GM18519 (cell line): ENCODE data around the gene XXYLT1.
A peak's percentile ranks its signal among the peaks of the same experiment; 100 is the strongest.
"Not testable (repeated sequence)": the region's sequence is repeated elsewhere in the genome, so short reads cannot be mapped to it uniquely, and the experiment has no call there.

Source experiments
- ATAC-seq: cut with Tn5 transposase; IDR thresholded peaks from one replicate; pipeline ENCODE4 v1.9.1; 2021; ENCODE audit warnings: mild to moderate bottlenecking, moderate library complexity; ENCODE audit not compliant: unreplicated experiment, low FRiP score

Gene XXYLT1, protein sequence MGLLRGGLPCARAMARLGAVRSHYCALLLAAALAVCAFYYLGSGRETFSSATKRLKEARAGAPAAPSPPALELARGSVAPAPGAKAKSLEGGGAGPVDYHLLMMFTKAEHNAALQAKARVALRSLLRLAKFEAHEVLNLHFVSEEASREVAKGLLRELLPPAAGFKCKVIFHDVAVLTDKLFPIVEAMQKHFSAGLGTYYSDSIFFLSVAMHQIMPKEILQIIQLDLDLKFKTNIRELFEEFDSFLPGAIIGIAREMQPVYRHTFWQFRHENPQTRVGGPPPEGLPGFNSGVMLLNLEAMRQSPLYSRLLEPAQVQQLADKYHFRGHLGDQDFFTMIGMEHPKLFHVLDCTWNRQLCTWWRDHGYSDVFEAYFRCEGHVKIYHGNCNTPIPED

DNA sequence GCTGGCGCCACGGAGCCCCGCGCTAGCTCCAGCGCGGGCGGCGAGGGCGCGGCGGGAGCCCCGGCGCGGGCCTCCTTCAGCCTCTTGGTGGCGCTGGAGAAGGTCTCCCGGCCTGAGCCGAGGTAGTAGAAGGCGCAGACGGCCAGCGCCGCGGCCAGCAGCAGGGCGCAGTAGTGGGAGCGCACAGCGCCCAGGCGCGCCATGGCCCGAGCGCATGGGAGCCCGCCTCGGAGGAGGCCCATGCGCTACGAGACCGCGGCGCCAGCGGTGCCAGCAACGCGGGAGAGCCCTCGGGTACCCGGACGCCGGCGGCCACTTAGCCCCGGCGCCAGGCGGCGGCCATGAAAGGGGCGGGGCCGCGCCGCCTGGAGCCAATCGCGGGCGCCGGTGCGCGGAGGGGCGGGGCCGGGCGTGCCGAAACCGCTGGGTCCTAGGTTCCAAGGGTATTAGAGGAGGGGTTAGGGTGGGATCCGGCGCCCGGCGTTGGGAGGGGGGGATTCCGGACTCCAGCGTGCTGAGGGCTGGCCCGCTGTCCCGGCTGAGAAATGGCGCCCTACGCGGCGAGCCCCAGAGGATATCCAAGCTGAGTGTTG is at the start of gene XXYLT1:
Gene XXYLT1 (minus strand): TSS at position 343 of the 593 bp plus-strand sequence. CDS start 101 bp downstream, at position 242.
- peak; percentile 57 for ATAC-seq

DNA sequence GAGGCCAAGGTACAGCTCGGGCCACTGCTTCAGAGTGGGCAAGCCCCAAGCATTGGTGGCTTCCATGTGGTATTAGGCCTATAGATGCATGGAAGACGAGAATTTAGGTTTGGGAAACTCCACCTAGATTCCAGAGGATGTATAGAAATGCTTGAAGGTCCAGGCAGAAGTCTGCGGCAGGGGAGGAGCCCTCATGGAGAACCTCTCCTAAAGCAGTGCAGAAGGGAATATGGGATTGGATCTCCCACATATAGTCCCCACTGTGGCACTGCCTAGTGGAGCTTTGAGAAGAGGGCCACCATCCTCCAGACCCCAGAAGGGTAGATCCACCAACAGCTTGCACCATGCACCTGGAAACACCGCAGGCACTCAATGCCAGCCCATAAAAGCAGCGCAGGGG is 48.1 kb upstream of the XXYLT1 start:
- ATAC-seq = no peak

DNA sequence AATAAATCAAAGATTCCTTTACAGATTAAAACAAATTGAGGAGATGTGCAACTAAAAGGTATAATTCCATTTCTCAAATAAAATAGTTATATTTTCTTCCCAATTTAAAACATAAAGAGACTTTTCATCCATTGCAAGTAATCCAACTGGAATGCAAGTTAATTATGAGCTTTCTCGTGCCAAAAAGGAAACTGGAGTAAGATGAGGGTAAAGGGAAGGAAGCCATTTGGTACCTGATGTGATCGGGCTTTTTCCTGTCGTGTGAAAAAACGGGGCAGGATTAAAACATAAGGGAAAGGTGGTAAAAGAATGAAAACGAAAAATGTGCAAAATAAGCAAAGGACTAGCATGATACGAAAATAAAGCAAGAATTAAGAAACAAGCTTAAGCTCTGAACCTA is 41.8 kb upstream of the XXYLT1 start:
- no peak for ATAC-seq

DNA sequence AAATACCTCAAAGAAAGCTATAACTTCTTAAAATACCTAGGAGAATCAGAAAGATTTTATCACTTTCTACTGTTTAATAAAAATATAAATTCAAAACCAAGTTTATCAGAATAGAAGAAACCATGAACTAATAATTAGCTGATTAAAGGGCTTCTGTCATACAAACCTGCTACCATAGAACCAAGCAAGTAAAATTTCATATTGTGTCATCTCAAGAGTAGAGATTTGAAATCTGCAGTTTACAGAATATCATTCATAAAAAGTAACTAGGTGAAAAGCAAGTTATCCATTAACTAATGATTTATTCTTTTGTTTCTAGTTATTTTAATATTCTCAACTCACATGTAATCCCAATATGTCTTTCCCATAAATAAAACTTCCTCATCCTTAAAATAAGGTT is 36.8 kb upstream of the XXYLT1 start:
- no peak for ATAC-seq

DNA sequence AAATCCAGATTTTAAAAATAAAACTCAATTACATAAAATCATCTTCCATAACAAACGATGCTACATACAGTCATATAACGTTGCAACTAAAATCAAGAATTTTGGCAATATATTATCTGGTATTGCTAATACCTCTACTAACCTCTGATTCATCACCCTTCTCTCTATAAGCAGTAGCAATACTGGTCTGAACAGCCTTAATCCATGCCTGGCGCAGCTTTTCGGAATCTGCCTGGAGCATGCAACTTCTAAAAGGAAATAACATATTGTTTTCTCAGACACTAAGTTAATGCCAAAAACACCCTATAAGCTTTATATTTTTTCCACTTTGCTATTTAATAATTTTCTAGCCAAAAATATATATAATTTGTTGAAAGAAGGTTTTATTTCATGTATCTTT is 35.4 kb upstream of the XXYLT1 start:
- no peak for ATAC-seq

DNA sequence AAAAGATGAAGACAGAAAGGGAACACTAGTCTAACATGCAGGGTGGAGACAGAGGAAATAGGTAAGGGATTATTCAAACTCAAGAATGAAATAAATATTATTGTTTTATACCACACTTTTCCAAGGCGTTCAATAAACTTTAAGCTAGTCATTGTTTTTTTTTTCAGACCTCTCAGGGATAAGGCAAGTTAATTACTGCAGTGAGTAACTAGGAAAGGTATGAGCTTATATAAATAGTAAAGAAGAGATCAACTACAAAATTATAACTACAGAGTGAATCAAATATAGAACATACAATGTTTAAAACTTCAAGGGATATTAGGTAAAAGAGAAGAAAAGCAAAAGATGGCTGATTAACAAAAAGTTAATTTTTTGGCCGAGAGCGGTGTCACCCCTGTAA is 31.5 kb upstream of the XXYLT1 start:
- ATAC-seq = no peak

DNA sequence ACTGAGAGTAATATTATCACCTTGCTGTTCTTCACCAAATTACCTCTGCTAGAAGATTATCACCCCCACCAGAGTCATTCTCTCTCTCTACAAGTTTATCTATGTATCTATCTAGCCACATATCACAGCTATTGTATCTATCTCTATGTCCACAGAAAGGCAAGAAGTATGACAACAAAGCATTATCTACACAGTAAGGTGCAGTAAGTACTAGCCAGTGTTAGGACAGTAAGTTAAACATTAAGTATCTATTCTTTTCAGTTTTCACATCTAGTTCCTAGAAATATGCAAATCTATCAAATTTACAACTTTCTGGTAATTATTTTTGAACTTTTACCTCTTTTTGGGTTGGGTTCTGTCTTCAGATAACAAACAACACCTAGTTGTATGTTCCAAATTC is 26.5 kb upstream of the XXYLT1 start:
- ATAC-seq = no peak

DNA sequence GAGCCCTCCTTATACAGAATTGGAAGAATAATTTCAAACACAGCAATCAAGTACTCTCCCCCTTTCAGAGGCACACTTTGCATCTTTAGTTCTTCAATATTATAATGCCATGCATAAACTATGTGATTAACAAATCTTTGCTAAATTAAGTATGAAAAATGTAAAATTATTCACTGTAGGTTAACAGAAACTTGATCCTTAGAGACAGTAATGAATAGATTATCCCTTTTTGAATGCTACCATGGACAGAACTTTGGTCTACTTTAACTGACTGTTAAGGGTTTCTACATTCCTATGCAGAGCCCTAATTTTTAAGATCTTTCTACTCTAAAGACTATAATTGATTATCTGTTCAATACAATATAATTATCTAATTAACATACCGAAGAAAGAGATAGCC is 25.7 kb upstream of the XXYLT1 start:
- no peak for ATAC-seq

DNA sequence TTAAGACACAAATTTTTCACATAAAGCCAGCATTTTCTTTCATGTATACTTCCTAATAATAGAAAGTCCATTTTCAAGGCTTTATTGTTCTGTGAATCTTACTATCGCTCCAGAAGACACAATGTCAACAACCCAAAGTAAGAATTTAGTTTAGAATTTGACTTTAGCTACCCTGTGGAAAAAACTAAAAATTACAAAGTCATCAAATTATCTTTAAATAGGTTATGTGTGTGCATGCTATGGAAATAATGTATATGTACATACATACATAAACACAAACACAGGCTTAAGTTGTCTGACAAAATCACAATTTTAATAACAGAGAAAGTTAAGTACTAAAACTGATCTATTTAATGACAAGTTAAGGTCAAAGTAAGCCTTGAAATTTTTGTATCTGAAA is 20.2 kb upstream of the XXYLT1 start:
- no peak for ATAC-seq

DNA sequence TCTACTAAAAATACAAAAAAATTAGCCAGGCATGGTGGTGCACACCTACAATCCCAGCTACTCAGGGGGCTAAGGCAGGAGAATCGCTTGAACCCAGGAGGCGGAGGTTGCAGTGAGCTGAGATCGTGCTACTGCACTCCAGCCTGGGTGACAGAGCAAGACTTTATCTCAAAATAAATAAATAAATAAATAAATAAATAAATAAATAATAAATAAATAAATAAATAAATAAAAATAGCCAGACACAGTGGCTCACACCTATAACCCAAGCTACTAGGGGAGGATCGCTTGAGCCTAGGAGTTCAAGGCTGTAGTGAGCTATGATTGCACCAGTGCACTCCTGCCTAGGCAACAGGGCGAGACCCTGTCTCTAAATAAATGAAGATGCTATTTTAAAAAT is 19.7 kb upstream of the XXYLT1 start:
- ATAC-seq = not testable (repeated sequence)

DNA sequence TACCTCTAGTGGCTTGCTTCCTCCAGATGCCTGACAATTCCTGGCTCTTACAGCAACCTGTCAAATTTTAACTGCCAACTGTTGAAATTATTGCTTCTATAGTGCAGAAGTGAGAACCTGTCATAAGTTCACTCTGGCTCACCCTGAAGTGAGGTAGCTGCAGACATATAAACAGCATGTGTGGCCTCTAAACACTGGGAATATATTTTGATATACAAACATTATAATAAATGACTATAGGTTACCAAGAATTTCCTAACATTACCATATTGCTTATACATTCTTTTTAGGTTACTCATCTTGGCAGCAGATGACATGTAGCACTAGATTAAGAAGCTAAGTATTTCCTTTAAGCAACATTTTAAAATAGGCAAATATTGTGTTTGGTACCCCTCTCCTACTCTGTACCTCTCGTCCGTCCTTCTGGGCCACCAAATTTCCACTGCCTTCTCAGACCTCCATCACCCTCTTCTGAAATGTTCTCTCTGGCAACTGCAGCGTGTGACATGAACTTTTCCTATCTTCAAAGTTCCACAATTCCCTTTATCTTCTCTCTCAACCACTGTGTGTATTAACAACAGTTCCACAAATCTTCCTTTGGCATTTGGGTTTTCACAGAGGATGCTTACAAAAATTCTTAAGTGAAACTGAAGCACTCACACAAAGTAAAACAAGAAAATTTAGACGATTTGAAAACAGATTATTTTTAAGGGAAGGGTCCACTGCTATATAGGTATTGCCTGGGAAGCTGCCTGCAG is 15.3 kb upstream of the XXYLT1 start:
- ATAC-seq = no peak

DNA sequence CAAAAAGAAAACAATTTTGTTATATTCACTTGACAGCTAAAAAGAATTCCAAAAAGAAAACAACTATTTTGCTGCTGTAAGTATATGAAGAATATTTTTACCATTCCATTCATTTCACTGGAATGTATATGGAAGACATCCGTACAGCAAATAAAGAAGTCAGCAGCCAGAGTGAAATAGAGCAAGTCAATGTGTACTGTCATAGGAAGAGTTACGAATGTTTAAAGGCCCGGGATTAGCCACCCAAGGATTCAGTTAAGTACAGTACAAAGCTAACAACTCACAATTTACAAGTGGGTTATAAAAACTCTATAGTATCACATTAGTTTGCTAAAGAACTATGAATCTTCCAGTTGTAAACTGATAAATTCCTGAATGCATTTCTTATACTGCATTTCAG is 14.4 kb upstream of the XXYLT1 start:
- ATAC-seq = no peak

DNA sequence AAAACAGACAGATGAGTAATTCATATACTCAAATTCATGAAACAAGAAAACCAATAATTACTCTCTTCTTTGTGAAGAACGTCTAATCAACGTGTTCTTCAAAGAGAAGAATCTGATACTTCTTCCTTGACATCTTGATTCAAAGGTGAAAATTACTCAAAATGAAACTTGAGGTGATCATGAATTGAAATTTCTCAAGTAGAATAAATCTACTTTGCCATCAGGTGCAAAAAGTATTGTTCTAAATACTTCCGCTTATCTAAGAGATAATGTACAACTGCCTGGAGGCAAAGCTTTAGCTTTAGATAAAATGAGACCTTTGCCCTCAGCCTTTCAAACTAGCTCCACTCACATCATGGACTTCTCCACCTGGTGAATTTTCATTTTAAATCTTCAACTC is 13.9 kb upstream of the XXYLT1 start:
- no peak for ATAC-seq

DNA sequence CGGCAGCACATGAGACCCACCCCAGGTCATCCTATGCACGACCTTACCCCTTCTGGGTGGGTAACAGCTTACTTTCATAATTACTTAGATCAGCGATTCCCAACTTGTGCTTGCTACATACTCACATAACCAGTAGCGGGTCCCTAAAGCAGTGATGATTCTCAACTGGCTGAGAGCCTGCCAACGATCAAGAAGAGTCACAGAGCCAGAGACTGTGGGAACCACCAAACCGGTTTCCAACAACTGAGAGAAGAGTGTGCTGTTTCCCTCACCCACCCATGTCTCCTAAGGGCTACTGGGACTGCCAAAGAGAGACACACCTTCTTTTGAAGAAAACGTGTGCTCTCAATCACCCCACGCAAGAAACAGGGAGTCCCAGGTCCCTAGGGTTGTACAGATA is 12.0 kb upstream of the XXYLT1 start:
- no peak for ATAC-seq

DNA sequence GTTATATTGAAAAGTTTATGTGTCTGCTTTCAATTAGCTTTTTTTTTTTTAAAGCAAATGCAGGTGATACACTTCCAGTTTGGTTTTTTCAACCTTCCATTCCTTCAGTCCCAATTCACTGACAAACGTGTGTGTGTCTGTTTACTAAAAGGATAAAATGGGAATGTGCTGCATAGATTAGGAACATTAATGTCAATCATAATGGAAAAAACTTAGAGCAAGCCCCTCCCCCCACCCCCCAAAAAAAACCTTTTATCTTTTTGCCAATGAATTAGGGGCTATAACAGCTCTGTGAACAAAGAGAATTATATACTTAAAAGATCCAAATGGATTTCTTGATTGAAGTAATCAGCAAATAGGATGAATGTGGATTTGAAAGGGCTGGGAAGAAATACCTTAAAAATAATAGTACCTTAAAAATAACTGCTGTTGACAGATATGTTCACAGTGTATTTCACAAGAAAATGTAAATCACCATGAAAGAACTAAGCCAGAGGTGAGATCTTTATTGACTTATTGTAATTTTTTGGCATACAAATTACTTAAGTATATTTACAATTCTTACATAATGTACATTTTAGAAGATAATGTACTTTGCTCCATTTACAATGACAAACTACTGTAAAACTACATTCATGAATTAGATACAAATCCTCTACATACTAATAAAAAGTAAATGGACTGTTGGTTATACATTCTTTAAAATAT is 3.5 kb upstream of the XXYLT1 start:
- no peak for ATAC-seq

DNA sequence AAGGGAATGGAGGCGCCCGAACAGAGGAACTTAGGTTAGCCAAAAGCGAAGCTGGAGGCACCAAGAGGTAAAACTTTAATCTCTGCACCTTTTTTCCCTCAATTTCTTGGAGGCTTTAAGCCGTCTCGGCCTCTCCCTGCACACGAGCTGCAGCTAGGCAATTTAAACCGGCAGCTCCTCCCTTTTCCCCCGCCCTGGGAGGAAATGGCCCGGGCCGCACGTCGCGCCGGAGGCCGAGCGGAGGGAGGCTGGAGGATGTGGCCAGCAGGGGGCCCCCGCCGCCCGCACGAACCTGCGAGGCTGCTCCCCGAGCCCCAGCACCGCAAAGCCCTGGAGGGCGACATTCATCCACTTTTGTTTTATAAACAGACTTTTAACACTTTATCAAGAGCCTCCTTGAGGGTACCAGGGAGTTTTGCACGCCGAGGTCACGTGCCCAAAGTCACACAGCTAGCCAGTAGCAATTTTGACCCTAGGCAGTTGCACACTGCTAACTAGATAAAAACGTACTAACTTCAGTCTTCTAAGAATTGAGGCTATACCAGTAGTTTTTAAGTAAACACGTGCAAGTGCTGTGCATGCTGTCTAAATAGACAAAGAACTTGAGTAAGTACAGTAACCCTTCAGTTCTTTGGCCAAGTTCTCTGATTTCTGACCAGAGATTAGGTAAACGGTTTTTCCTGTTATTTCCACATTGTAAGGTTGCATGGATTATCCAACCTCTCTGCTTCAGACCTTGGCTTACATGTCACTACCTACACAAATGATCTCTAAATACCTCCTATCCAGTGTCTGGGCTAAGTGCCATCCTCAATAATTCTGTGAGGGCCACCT is 668 bp upstream of the XXYLT1 start:
- ATAC-seq = peak; percentile 43

DNA sequence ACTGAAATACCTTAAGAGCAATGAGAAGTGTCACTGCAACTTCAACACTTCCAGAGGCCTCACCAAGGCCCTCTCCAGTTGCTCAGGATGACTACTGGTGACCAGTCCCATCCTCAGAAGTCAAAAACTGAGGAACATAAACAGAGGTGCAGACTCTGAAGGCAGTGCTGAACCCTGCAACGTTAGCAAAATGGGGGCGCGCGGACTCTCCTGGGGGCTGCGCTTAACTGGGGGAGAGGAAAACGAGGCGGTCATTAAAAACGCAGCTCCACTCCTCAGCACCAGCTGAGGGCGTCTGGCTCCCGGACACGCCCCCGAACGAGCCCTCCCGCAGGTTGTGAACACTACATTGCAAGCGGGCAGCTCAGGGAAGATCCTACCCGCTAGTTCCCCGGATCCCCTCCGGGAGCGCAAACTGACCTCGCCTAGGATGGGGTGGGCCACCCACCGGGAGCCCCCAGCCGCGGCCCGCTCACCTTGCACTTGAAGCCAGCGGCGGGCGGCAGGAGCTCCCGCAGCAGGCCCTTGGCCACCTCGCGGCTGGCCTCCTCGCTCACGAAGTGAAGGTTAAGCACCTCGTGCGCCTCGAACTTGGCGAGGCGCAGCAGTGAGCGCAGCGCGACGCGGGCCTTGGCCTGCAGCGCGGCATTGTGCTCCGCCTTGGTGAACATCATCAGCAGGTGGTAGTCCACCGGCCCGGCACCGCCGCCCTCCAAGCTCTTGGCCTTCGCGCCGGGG is 711 bp downstream of the XXYLT1 start:
- ATAC-seq = peak; percentile 8

DNA sequence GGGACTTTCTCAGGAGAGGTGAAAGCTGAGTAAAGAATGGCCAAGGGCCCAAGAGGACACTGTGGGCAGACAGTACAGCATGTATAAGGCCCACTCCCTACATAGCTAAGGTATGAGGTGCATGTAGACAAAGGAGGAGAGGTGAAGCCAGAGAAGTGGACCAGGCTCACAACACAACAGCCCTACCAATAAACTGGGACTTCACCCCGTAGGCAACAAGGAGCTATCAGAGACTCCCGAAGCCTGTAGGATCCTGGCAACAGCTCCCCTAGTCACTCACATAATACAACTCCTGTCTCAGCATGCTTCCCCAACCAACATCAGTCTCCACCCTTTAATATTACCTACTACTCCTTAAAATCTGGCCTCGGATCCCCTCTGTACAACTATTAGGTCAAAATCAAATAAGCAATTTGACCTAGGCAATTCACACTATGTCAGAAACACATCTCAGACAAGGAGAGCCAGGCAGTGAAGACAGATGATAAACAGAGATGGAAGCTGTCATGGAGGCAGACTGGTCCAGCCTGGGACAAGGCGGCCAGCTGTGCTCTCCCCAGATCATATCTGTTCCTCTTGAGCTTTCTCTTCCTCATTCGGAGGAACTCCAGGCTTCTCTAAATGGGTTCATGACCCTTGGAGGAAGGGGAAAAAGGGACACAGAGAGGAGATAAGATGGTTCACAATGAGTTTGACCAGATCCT is 1.4 kb downstream of the XXYLT1 start:
- ATAC-seq = no peak
